Transverse colon (tissue), 4 donors: ENCODE measurements around the gene CACYBP. TPM values are rescaled to one million over a fixed set of nuclear protein-coding genes. Genes with fewer than 3 reads are reported as not detected.

Experiments used
- DNase-seq: peaks from one replicate; pipeline ENCODE4 v3.0.0-alpha.2; 2019
- H3K27ac ChIP-seq, 4 donors: fragments of 200-600 bp; sonication (generic); 2 replicates each; pipeline ENCODE4 v1.5.1; 2016 to 2018; ENCODE audit warnings: inconsistent platforms in 4 of 4
- H3K27me3 ChIP-seq: fragments of 200-600 bp; sonication (generic); 2 replicates; pipeline ENCODE4 v1.5.1; 2017; ENCODE audit warnings: inconsistent platforms
- H3K36me3 ChIP-seq, 4 donors: fragments of 200-600 bp; sonication (generic); 2 replicates each; pipeline ENCODE4 v1.5.1; 2017 to 2019; ENCODE audit warnings: inconsistent platforms in 4 of 4
- H3K4me1 ChIP-seq, 4 donors: fragments of 200-600 bp; sonication (generic); 2 replicates each; pipeline ENCODE4 v1.5.1; 2017 to 2020; ENCODE audit warnings: inconsistent platforms in 4 of 4
- H3K4me3 ChIP-seq, 4 donors: fragments of 200-600 bp; sonication (generic); 1 replicate in 1 of 4; 2 replicates in 3 of 4; pipeline versions ENCODE4 v1.5.1 to v1.6.1; 2017 to 2019; ENCODE audit warnings: inconsistent platforms in 4 of 4
- H3K9me3 ChIP-seq, 2 donors: fragments of 200-600 bp; sonication (generic); 2 replicates each; pipeline ENCODE4 v1.5.1; 2017 to 2019; ENCODE audit warnings: inconsistent platforms in 2 of 2
- CTCF ChIP-seq, 5 experiments: fragments of 200-600 bp in 3 of 5; fragments of 450-650 bp in 2 of 5; sonication (generic) in 3 of 5; IDR thresholded peaks; 1 replicate in 2 of 5; 2 replicates in 3 of 5; pipeline ENCODE4 v1.5.1; 2016 to 2017; ENCODE audit warnings: antibody characterized with exemption in 5 of 5, inconsistent platforms in 3 of 5, mild to moderate bottlenecking in 2 of 5, moderate library complexity in 1 of 5
- EP300 ChIP-seq: sonication (generic); formaldehyde crosslinking; IDR thresholded peaks from one replicate; pipeline ENCODE4 v1.6.1; 2017; ENCODE audit warnings: antibody characterized with exemption, low read depth
- POLR2A ChIP-seq: fragments of 450-650 bp; IDR thresholded peaks from one replicate; pipeline ENCODE4 v1.6.1; 2016; ENCODE audit warnings: antibody characterized with exemption, mild to moderate bottlenecking, moderate library complexity
- POLR2AphosphoS5 ChIP-seq, 3 donors: sonication (generic); formaldehyde crosslinking; IDR thresholded peaks; one replicate each; pipeline ENCODE4 v1.6.1; 2016; ENCODE audit warnings: antibody characterized with exemption in 3 of 3
- WGBS, 2 donors: methylation state at CpG; one replicate each; pipeline ENCODE4 v1.1.5; 2018; ENCODE audit warnings: low coverage in 1 of 2; 5-methylcytosine and 5-hydroxymethylcytosine counted together
- in situ Hi-C, 4 donors: fragments of 200-750 bp; cut with MboI; loops; one replicate each; pipeline versions ENCODE4 v1.15.0 to v1.15.1; 2017; ENCODE audit warnings: low sequenced_read_pairs in 3 of 4, low pct_ligation_motif_present in 1 of 4, low pct_unique_long_range_greater_than_20kb in 1 of 4
- intact Hi-C: fragments of 100-400 bp; cut with DNase I; formaldehyde crosslinking; loops from one replicate; pipeline ENCODE4 v1.15.1; 2023; ENCODE audit warnings: low total_unique reads
- total RNA-seq, 4 donors: library from RNA; depleted of rRNA; stranded (reverse); fragments of >200 nt; gene quantifications; one replicate each; pipeline ENCODE4 v1.1.0, GENCODE V29; 2016

CACYBP gene
- total RNA-seq, 4 donors from 2014 or later: 32.9 to 741 (median 62.1) TPM

DNA sequence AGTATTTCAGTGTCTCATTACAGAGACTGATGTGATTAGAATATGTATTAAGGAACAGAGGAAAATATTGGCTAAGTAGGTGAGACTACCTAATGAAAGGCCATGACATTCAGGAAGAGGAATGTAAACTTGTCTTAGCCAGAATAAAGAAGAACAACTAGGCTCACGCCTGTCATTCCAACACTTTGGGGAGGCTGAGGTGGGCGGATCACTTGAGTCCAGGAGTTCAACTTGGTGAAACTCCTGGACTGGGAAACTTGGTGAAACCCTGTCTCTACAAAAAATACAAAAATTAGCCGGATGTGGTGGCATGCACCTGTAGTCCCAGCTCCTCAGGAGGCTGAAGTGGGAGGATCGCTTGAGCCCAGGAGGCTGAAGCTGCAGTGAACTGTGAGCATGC is 14.8 kb upstream of the CACYBP start:
- H3K9me3 ChIP-seq: no peaks in the 10 kb centered on the region
- H3K4me1 ChIP-seq: peaks cover 0 to 6% (median 3%) of the 10 kb centered on the region in 4 donors
- H3K27ac ChIP-seq: no peak overlapping the region
- 92 to 100% methylated on average over 2 to 4 of the region's 4 CpGs for WGBS, 2 donors
- DNase-seq: no peak
- intact Hi-C loops (no loop called here), in situ Hi-C loops (loop anchor here in 3 of 4 donors (5.0 to 25.0 kb wide), 4 partner anchors 100 to 723 kb away; no protein-coding TSS in a partner anchor)
- H3K4me3 ChIP-seq: no peak overlapping the region
- peaks cover 0 to 21% (median 2%) of the 10 kb centered on the region in 4 donors for H3K36me3 ChIP-seq
- H3K27me3 ChIP-seq: no peaks in the 10 kb centered on the region
- TF ChIP-seq EP300 (no peak), POLR2AphosphoS5 (IDR thresholded peaks at IDR 0.05) (no peak), POLR2A (no peak), CTCF (IDR thresholded peaks at IDR 0.05) (no peak)

DNA sequence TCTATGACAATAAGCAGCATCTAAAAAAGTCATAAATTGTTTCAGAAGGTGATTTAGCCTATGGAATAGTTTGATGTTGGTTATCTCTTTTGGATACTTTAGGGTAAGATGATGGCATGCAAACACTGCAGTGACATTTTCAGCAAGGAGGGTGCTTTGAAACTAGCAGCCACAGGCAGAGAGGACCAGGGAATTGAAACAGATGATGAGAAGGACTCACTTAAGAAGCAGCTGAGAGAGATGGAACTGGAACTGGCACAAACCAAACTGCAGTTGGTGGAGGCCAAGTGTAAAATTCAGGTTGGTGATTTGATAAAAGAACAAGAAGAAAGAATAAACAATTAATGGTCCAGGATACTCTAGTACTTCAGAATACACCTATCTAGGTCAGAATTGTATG is 11.2 kb upstream of the CACYBP start:
- no peak for TF ChIP-seq EP300
- H3K27me3 ChIP-seq: no peaks in the 10 kb centered on the region
- no peak overlapping the region for H3K27ac ChIP-seq
- H3K9me3 ChIP-seq: no peaks in the 10 kb centered on the region
- H3K4me3 ChIP-seq: no peak overlapping the region
- no peak for DNase-seq
- in situ Hi-C loops: loop anchor here in 2 of 4 donors (10.0 to 25.0 kb wide), 3 partner anchors 104 to 726 kb away; no protein-coding TSS in a partner anchor
- intact Hi-C loops: no loop called here
- peaks cover 0 to 15% (median 9%) of the 10 kb centered on the region in 4 donors for H3K4me1 ChIP-seq
- peaks cover 0 to 5% (median 0%) of the 10 kb centered on the region in 4 donors for H3K36me3 ChIP-seq

DNA sequence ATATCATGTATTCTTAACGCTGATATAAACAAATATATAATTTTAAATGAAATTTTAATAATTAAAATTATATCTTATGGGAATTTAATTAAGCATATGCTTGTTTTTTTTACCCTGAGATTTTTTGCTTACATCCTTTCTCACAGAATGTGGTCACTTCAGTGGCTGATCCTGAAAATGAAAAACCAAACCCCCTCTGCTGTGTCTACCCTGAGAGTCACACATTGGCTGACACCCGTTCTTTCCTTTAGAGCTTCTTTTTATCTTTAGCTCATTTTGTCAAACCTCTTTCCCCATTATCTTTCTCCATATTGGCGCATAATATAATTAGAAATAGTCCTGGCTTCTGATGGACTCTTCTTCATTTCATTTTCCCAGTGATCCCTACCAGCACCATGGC is 10.8 kb upstream of the CACYBP start:
- peaks cover 0 to 5% (median 0%) of the 10 kb centered on the region in 4 donors for H3K36me3 ChIP-seq
- no peaks in the 10 kb centered on the region for H3K27me3 ChIP-seq
- WGBS, 2 donors: 88 to 92% methylated on average over 3 of the region's 3 CpGs
- intact Hi-C loops (no loop called here), in situ Hi-C loops (loop anchor here in 2 of 4 donors (10.0 to 25.0 kb wide), 3 partner anchors 104 to 727 kb away; no protein-coding TSS in a partner anchor)
- H3K27ac ChIP-seq: peak overlapping the region in 2 of 4 donors; percentile 76 to 88
- peaks cover 0 to 15% (median 9%) of the 10 kb centered on the region in 4 donors for H3K4me1 ChIP-seq
- no peaks in the 10 kb centered on the region for H3K9me3 ChIP-seq
- no peak overlapping the region for H3K4me3 ChIP-seq
- TF ChIP-seq POLR2A: no peak
- no peak for TF ChIP-seq POLR2AphosphoS5 (IDR thresholded peaks at IDR 0.05)
- TF ChIP-seq CTCF (IDR thresholded peaks at IDR 0.05): no peak
- TF ChIP-seq EP300: no peak
- no peak for DNase-seq

GRCh38 chr1:174989536-174990220 is 10.1 kb upstream of the CACYBP start:
- TF ChIP-seq CTCF (IDR thresholded peaks at IDR 0.05) (no peak), EP300 (no peak), POLR2AphosphoS5 (IDR thresholded peaks at IDR 0.05) (no peak), POLR2A (no peak)
- peak overlapping the region; percentile 67 to 88 (median 82) for H3K27ac ChIP-seq
- no peaks in the 10 kb centered on the region for H3K36me3 ChIP-seq
- no peak for DNase-seq
- H3K27me3 ChIP-seq: no peaks in the 10 kb centered on the region
- 76 to 100% methylated on average over 1 to 5 of the region's 5 CpGs for WGBS, 2 donors
- in situ Hi-C loops (loop anchor here in 2 of 4 donors (5.0 to 25.0 kb wide), 4 partner anchors 105 to 727 kb away; no protein-coding TSS in a partner anchor), intact Hi-C loops (no loop called here)
- no peaks in the 10 kb centered on the region for H3K9me3 ChIP-seq
- peak overlapping the region in 1 of 4 donors; percentile 58 for H3K4me3 ChIP-seq
- peaks cover 0 to 15% (median 9%) of the 10 kb centered on the region in 4 donors for H3K4me1 ChIP-seq
